ENCODE data around the gene SAYSD1. TPM values are rescaled to one million over a fixed set of nuclear protein-coding genes. Genes with fewer than 3 reads are reported as not detected.

Gene SAYSD1
- total RNA-seq, 1 experiment from 2014 or later, result 27.4 TPM

GRCh38 chr6:39079197-39080125 lies 35.5 kb downstream of the SAYSD1 start:
- no peak for DNase-seq (ENCODE audit: low spot score)

GRCh38 chr6:39078695-39079094 lies 36.3 kb downstream of the SAYSD1 start:
- no peak for DNase-seq (ENCODE audit: low spot score)

GRCh38 chr6:39077882-39078594 lies 36.9 kb downstream of the SAYSD1 start:
- DNase-seq (ENCODE audit: low spot score), result no peak

- no peak for DNase-seq (ENCODE audit: low spot score)
These were observed 38.1 kb downstream of the SAYSD1 start for GRCh38 chr6:39076623-39077535.

- no peak for DNase-seq (ENCODE audit: low spot score)
These were observed 39.0 kb downstream of the SAYSD1 start for GRCh38 chr6:39075807-39076622.

GRCh38 chr6:39075010-39075686 lies 39.8 kb downstream of the SAYSD1 start:
- no peak for DNase-seq (ENCODE audit: low spot score)

- no peak for DNase-seq (ENCODE audit: low spot score)
These were observed 40.5 kb downstream of the SAYSD1 start for GRCh38 chr6:39074486-39074885.

GRCh38 chr6:39073471-39074355 lies 41.3 kb downstream of the SAYSD1 start:
- no peak for DNase-seq (ENCODE audit: low spot score)

GRCh38 chr6:39072830-39073229 lies 42.2 kb downstream of the SAYSD1 start:
- no peak for DNase-seq (ENCODE audit: low spot score)

- no peak for DNase-seq (ENCODE audit: low spot score)
These were observed 46.6 kb downstream of the SAYSD1 start for GRCh38 chr6:39068391-39068790.

- DNase-seq (ENCODE audit: low spot score), result no peak
These were observed 49.4 kb downstream of the SAYSD1 start for GRCh38 chr6:39065561-39065960.

- DNase-seq (ENCODE audit: low spot score), result no peak
These were observed 51.5 kb downstream of the SAYSD1 start for GRCh38 chr6:39063526-39063925.

- no peak for DNase-seq (ENCODE audit: low spot score)
These were observed 52.8 kb downstream of the SAYSD1 start for GRCh38 chr6:39062014-39062740.

GRCh38 chr6:39061588-39061987 lies 53.4 kb downstream of the SAYSD1 start:
- no peak for DNase-seq (ENCODE audit: low spot score)

GRCh38 chr6:39061182-39061581 lies 53.8 kb downstream of the SAYSD1 start:
- no peak for DNase-seq (ENCODE audit: low spot score)

GRCh38 chr6:39060467-39061160 lies 54.4 kb downstream of the SAYSD1 start:
- DNase-seq (ENCODE audit: low spot score), result no peak

GRCh38 chr6:39059496-39060310 lies 55.3 kb downstream of the SAYSD1 start:
- no peak for DNase-seq (ENCODE audit: low spot score)
